Measurements from ENCODE around the gene THADA. TPM values are rescaled to one million over a fixed set of nuclear protein-coding genes. Genes with fewer than 3 reads are reported as not detected.
"Not testable (repeated sequence)": the region's sequence is repeated elsewhere in the genome, so short reads cannot be mapped to it uniquely, and the experiment has no call there.

THADA gene
- total RNA-seq, 1 donor from 2014 or later, result 40.4 TPM

GRCh38 chr2:43198263-43198662, 397.6 kb downstream of the THADA start:
- intact Hi-C loops (cut with micrococcal nuclease), result no loop called here

GRCh38 chr2:43197588-43197896, 398.3 kb downstream of the THADA start:
- intact Hi-C loops (cut with micrococcal nuclease), result no loop called here

- intact Hi-C loops (cut with micrococcal nuclease), result no loop called here
Observed at GRCh38 chr2:43196768-43197587, 398.9 kb downstream of the THADA start.

GRCh38 chr2:43194121-43194869, 401.5 kb downstream of the THADA start:
- intact Hi-C loops (cut with micrococcal nuclease), result loop anchor here (2.0 kb wide), 1 partner anchor 57 kb away; no protein-coding TSS in a partner anchor

GRCh38 chr2:43193652-43194120, 402.2 kb downstream of the THADA start:
- intact Hi-C loops (cut with micrococcal nuclease), result loop anchor here (2.0 kb wide), 1 partner anchor 57 kb away; no protein-coding TSS in a partner anchor

- intact Hi-C loops (cut with micrococcal nuclease), result no loop called here
Observed at GRCh38 chr2:43192744-43193651, 402.8 kb downstream of the THADA start.

- intact Hi-C loops (cut with micrococcal nuclease), result no loop called here
Observed at GRCh38 chr2:43191947-43192516, 403.8 kb downstream of the THADA start.

GRCh38 chr2:43190311-43191052, 405.4 kb downstream of the THADA start:
- intact Hi-C loops (cut with micrococcal nuclease), result no loop called here

- intact Hi-C loops (cut with micrococcal nuclease), result not testable (repeated sequence)
Observed at GRCh38 chr2:43189861-43190260, 406.0 kb downstream of the THADA start.

- intact Hi-C loops (cut with micrococcal nuclease), result no loop called here
Observed at GRCh38 chr2:43188561-43189386, 407.1 kb downstream of the THADA start.

GRCh38 chr2:43186679-43187374, 409.0 kb downstream of the THADA start:
- intact Hi-C loops (cut with micrococcal nuclease), result no loop called here

- intact Hi-C loops (cut with micrococcal nuclease), result no loop called here
Observed at GRCh38 chr2:43186321-43186678, 409.5 kb downstream of the THADA start.

- intact Hi-C loops (cut with micrococcal nuclease), result no loop called here
Observed at GRCh38 chr2:43185146-43185545, 410.7 kb downstream of the THADA start.

- intact Hi-C loops (cut with micrococcal nuclease), result loop anchor here (1.0 kb wide), 1 partner anchor 9 kb away; no protein-coding TSS in a partner anchor
Observed at GRCh38 chr2:43184339-43184895, 411.4 kb downstream of the THADA start.

GRCh38 chr2:43183743-43184142, 412.1 kb downstream of the THADA start:
- intact Hi-C loops (cut with micrococcal nuclease), result loop anchor here (1.0 kb wide), 1 partner anchor 8 kb away; no protein-coding TSS in a partner anchor

GRCh38 chr2:43180897-43181296, 414.9 kb downstream of the THADA start:
- intact Hi-C loops (cut with micrococcal nuclease), result no loop called here

Measured in T-helper 2 cell treated with Interferon-gamma antibody and Interleukin-4, amounts not matched to agents 100 ng/mL and 5 ng/mL, for 36 hours (primary cell).